Endothelial cell of umbilical vein (primary cell): Measurements from ENCODE around the gene NTSR1.

Source experiments
- CTCF ChIP-seq, 2 donors: IDR thresholded peaks; 1 replicate in 1 of 2; 2 replicates in 1 of 2; pipeline ENCODE4 v1.5.1; 2011; ENCODE audit warnings: low read length in 2 of 2, mild to moderate bottlenecking in 2 of 2, moderate library complexity in 2 of 2, control low read depth in 1 of 2, inconsistent platforms in 1 of 2, low read depth in 1 of 2; ENCODE audit not compliant: insufficient read depth in 1 of 2; ENCODE audit errors: extremely low read depth in 1 of 2
- EZH2 ChIP-seq: IDR thresholded peaks from 2 replicates; pipeline ENCODE4 v1.6.1; 2012; ENCODE audit warnings: borderline replicate concordance, low read depth, mild to moderate bottlenecking, moderate library complexity, low read length, inconsistent platforms; ENCODE audit not compliant: severe bottlenecking
- FOS ChIP-seq: IDR thresholded peaks from 2 replicates; pipeline ENCODE4 v1.6.1; 2011; ENCODE audit warnings: mild to moderate bottlenecking, low read length, moderate library complexity, borderline replicate concordance; ENCODE audit not compliant: insufficient read depth
- GATA2 ChIP-seq: IDR thresholded peaks from 2 replicates; pipeline ENCODE4 v1.7.0; 2011; ENCODE audit warnings: low read depth, mild to moderate bottlenecking, moderate library complexity, mixed read lengths, low read length; ENCODE audit not compliant: insufficient read length, insufficient read depth
- MAX ChIP-seq: IDR thresholded peaks from 2 replicates; pipeline ENCODE4 v1.6.1; 2011; ENCODE audit not compliant: insufficient read depth, insufficient read length
- POLR2A ChIP-seq: IDR thresholded peaks from 2 replicates; pipeline ENCODE4 v1.6.1; 2012; ENCODE audit warnings: low read depth, mild to moderate bottlenecking, control low read depth, low read length
- POLR2AphosphoS5 ChIP-seq: IDR thresholded peaks from 2 replicates; pipeline ENCODE4 v1.6.1; 2012; ENCODE audit warnings: low read depth, mild to moderate bottlenecking, control low read depth, low read length, moderate library complexity; ENCODE audit not compliant: insufficient read depth

- TF ChIP-seq EZH2 (no peak), CTCF (IDR thresholded peaks at IDR 0.05; ENCODE audit: extremely low read depth in 1 of 2, insufficient read depth in 1 of 2, low read depth in 1 of 2, low read length in 2 of 2) (no peak), FOS (no peak), POLR2A (no peak), POLR2AphosphoS5 (no peak), MAX (no peak), GATA2 (no peak)
These were observed 1.7 kb downstream of the NTSR1 start for GRCh38 chr20:62710221-62710885.
